Ascending aorta (tissue), 2 donors: ENCODE results near the gene KRT36. TPM values are rescaled to one million over a fixed set of nuclear protein-coding genes. Genes with fewer than 3 reads are reported as not detected.

Experiments
- DNase-seq, 2 donors: peaks; one replicate each; pipeline ENCODE4 v3.0.0-alpha.2; 2019; ENCODE audit warnings: low spot score in 2 of 2
- H3K27ac ChIP-seq, 2 donors: fragments of 200-600 bp; sonication (generic); one replicate each; pipeline ENCODE4 v1.5.1; 2016 to 2017; ENCODE audit warnings: mild to moderate bottlenecking in 1 of 2
- H3K27me3 ChIP-seq: fragments of 200-600 bp; sonication (generic); one replicate; pipeline ENCODE4 v1.5.1; 2017
- H3K36me3 ChIP-seq, 2 donors: fragments of 200-600 bp; sonication (generic); one replicate each; pipeline ENCODE4 v1.5.1; 2016
- H3K4me1 ChIP-seq, 2 donors: fragments of 200-600 bp; sonication (generic); one replicate each; pipeline ENCODE4 v1.5.1; 2016 to 2017; ENCODE audit warnings: mild to moderate bottlenecking in 1 of 2
- H3K4me3 ChIP-seq, 2 donors: fragments of 200-600 bp; sonication (generic); one replicate each; pipeline ENCODE4 v1.5.1; 2016 to 2017; ENCODE audit warnings: mild to moderate bottlenecking in 1 of 2
- H3K9me3 ChIP-seq, 2 donors: fragments of 200-600 bp; sonication (generic); one replicate each; pipeline ENCODE4 v1.5.1; 2016
- intact Hi-C: fragments of 100-400 bp; cut with DNase I; formaldehyde crosslinking; loops from one replicate; pipeline ENCODE4 v1.15.1; 2023
- total RNA-seq: library from RNA; depleted of rRNA; stranded (reverse); fragments of >200 nt; gene quantifications from one replicate; pipeline ENCODE4 v1.1.0, GENCODE V29; 2016
- TF ChIP-seq, protein P1 (sequence below), 3 experiments: fragments of 200-600 bp in 2 of 3; fragments of 450-650 bp in 1 of 3; sonication (generic) in 2 of 3; IDR thresholded peaks; one replicate each; pipeline ENCODE4 v1.5.1; 2016 to 2019; ENCODE audit warnings: antibody characterized with exemption in 3 of 3, mild to moderate bottlenecking in 1 of 3, moderate library complexity in 1 of 3

Gene KRT36
- total RNA-seq, 1 donor from 2014 or later: not detected

DNA sequence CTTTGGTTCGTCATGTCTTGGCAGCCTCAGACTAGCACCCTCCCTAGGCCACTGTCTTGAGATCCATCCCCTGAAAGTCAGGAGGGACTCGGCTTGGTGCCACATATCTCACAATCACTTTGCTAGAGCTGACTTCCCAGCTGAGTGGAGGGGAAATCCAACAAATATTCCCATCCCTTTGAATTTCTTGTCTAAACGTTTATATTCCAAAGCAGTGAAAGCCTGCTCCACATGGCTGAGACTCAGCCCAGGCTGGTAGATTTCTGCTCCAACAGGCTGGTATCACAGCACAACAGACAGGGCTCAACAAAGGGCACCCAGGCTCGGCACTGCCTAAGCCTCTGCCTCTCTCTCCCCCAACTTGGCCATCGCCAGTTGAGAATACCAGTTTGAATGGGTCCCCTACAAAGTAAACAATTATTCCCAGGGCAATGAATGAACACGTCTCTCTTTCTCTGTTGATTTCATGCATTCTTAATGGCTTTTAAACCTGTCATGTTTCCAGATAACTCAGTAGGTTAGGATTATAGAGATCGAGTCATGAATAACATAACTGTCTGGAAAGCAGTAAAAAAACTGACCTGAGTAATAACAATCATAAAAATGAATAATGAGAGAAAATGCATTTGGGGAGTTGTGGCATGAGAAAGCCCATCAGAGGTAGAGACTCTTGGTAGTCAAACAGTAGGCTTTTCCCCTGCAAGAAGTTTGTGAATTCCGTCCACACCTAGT lies 14.7 kb upstream of the KRT36 start:
- intact Hi-C loops: no loop called here
- H3K9me3 ChIP-seq: no peaks in the 10 kb centered on the region

DNA sequence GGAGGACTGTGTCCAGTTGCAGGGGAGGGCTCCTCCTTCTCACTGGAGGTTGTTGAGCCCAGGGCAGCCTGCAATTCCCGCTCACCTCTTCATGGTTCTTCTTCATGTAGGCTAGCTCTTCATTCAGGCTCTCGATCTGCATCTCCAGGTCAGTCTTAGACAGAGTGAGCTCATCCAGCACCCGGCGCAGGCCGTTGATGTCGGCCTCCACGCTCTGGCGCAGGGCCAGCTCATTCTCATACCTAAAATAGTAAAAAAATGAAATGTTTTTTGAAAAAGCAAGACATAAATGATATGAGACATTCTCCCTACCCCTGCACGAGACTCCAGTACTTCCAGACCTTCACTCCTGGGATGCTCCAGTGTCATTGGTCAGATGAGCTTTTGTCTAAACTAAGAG lies 13.5 kb upstream of the KRT36 start:
- Histone ChIP-seq H3K27me3 (no peaks in the 10 kb centered on the region), H3K9me3 (no peaks in the 10 kb centered on the region), H3K36me3 (no peaks in the 10 kb centered on the region), H3K27ac (no peak overlapping the region), H3K4me1 (no peaks in the 10 kb centered on the region), H3K4me3 (no peak overlapping the region)
- DNase-seq: no peak
- TF ChIP-seq, protein P1, sequence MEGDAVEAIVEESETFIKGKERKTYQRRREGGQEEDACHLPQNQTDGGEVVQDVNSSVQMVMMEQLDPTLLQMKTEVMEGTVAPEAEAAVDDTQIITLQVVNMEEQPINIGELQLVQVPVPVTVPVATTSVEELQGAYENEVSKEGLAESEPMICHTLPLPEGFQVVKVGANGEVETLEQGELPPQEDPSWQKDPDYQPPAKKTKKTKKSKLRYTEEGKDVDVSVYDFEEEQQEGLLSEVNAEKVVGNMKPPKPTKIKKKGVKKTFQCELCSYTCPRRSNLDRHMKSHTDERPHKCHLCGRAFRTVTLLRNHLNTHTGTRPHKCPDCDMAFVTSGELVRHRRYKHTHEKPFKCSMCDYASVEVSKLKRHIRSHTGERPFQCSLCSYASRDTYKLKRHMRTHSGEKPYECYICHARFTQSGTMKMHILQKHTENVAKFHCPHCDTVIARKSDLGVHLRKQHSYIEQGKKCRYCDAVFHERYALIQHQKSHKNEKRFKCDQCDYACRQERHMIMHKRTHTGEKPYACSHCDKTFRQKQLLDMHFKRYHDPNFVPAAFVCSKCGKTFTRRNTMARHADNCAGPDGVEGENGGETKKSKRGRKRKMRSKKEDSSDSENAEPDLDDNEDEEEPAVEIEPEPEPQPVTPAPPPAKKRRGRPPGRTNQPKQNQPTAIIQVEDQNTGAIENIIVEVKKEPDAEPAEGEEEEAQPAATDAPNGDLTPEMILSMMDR (IDR thresholded peaks at IDR 0.05): no peak
- intact Hi-C loops: no loop called here

More for the DNA sequence above, 14.7 kb upstream of the KRT36 start:
- Histone ChIP-seq H3K4me3 (no peak overlapping the region), H3K36me3 (no peaks in the 10 kb centered on the region), H3K27me3 (no peaks in the 10 kb centered on the region), H3K27ac (no peak overlapping the region), H3K4me1 (no peaks in the 10 kb centered on the region)
- TF ChIP-seq, protein P1 (IDR thresholded peaks at IDR 0.05): no peak
- DNase-seq: no peak

DNA sequence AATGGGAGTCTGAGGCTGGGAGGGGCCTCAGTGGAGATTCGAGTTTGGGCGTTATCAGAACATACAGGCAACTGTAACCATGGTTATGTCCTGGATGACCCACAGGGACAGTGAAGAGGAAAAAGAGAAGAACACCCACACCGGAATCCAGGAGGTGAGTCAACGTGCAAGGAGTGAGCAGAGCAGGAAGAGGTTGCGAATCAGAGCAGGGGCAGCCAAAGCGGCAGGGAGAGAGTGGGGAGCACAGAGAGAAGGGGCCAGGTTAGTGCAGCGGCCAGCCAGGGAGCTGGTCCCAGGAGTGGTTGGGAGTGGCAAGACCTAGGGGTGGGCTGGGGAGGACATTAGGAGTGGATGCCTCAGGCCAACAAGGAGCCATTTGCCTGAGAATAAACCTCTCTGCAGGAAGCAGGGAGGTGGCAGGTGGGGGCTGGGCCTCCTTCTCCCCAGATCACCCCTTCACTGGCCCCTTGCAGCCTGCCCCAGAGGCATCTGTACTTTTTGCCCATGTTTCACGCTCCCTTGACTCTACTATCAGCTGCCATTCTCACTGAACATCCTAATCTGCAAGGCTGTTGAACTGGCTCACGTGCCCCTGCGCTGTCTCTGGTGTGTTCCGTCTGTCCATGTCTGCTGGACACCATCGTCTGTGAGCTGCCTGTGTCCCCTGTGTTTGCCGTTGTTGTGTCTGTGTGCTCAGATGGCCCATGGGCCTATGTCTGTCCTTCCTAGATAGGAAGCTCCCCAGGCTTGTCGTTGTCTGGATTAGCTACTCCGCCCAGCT lies 10.6 kb upstream of the KRT36 start:
- intact Hi-C loops: no loop called here
- H3K4me1 ChIP-seq: no peaks in the 10 kb centered on the region
- no peaks in the 10 kb centered on the region for H3K27me3 ChIP-seq
- no peak overlapping the region for H3K4me3 ChIP-seq
- H3K9me3 ChIP-seq: no peaks in the 10 kb centered on the region
- H3K36me3 ChIP-seq: no peaks in the 10 kb centered on the region
- TF ChIP-seq, protein P1 (IDR thresholded peaks at IDR 0.05): no peak
- H3K27ac ChIP-seq: no peak overlapping the region
- DNase-seq: no peak

DNA sequence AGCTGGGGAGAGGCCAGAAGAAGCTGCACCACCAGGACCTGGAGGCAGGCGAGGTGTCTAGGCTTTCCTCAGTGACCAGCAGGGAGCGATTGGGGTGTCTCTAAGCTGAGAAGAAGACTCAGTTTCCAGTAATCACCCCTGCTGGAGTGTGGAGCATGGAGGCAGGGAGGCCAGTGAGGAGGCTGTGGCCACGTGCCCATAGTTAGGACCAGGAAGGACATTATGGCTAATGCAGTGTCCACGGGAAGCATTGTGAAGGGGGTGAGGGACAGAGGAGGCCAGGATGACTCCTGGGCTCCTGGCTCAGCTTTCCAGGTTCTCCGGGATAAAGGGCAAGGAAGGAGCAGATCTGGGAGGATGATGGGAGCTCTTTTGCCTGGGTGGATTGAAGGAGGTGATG lies 10.0 kb upstream of the KRT36 start:
- Histone ChIP-seq H3K4me3 (no peak overlapping the region), H3K27me3 (no peaks in the 10 kb centered on the region), H3K36me3 (no peaks in the 10 kb centered on the region), H3K4me1 (no peaks in the 10 kb centered on the region), H3K9me3 (no peaks in the 10 kb centered on the region), H3K27ac (no peak overlapping the region)
- no peak for DNase-seq
- intact Hi-C loops: no loop called here
- TF ChIP-seq, protein P1 (IDR thresholded peaks at IDR 0.05): no peak

DNA sequence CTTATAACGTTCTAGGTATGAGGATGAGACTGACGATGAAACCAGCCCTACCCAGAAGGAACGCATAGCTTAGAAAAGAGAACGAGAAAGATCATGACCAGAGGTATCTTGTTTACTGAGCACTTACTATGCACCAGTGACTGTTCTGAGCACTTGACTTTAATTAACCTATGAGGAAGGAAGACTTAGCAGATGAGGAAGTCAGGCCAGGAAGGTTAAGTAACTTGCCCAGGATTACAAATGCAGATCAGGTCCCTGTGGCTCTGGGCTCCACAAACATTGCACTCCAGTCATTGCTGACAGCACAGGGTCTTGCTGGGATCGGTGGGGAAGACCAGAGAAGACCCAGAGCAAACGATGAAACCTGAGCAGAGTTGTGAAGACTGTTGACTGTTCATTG lies 8.6 kb upstream of the KRT36 start:
- no peak for DNase-seq
- Histone ChIP-seq H3K4me3 (no peak overlapping the region), H3K27ac (no peak overlapping the region), H3K27me3 (no peaks in the 10 kb centered on the region), H3K36me3 (no peaks in the 10 kb centered on the region), H3K4me1 (no peaks in the 10 kb centered on the region), H3K9me3 (no peaks in the 10 kb centered on the region)
- TF ChIP-seq, protein P1 (IDR thresholded peaks at IDR 0.05): no peak
- intact Hi-C loops: no loop called here
